ENCODE data around the gene NDUFB6.
"Not testable (repeated sequence)": the region's sequence is repeated elsewhere in the genome, so short reads cannot be mapped to it uniquely, and the experiment has no call there.

Gene NDUFB6

DNA sequence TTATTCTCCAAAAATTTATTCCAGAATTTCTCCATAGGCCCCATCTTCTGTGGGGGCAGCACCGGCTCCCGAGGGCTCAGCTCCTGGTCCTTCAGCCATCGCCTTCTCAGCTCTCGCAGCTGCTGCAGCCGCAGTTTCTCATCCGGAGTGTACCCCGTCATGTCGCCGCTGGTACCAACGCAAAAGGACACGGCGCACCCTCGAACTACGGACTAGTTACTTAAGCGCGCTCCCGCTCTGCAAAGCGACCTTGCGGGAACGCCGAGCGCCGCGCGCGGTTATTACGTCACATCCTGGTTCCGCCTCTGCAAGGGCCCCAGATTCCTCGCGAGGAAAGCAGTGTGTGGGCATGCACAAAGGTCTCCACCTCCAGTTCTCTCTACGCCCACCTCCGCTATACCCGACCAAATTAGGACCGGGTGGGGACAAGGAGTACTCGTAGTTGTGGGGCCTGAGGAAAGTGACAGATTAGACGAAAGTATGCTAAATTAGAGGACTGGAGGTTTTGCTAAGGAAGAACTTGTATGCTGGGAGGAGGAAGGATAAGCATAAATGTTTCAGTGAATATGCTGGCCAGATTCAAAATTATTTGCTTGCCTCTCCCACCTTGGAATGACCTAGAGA is at the start of gene NDUFB6:
NDUFB6 (minus strand) TSS at position 260 of the 624 bp plus-strand sequence; CDS start at position 161, 99 bp downstream.
- DNase-seq: peak; percentile 93

- no peak for DNase-seq
Measured at GRCh38 chr9:32618261-32618660, 45.3 kb upstream of the NDUFB6 start.

GRCh38 chr9:32606811-32607210 is 33.9 kb upstream of the NDUFB6 start:
- no peak for DNase-seq

DNA sequence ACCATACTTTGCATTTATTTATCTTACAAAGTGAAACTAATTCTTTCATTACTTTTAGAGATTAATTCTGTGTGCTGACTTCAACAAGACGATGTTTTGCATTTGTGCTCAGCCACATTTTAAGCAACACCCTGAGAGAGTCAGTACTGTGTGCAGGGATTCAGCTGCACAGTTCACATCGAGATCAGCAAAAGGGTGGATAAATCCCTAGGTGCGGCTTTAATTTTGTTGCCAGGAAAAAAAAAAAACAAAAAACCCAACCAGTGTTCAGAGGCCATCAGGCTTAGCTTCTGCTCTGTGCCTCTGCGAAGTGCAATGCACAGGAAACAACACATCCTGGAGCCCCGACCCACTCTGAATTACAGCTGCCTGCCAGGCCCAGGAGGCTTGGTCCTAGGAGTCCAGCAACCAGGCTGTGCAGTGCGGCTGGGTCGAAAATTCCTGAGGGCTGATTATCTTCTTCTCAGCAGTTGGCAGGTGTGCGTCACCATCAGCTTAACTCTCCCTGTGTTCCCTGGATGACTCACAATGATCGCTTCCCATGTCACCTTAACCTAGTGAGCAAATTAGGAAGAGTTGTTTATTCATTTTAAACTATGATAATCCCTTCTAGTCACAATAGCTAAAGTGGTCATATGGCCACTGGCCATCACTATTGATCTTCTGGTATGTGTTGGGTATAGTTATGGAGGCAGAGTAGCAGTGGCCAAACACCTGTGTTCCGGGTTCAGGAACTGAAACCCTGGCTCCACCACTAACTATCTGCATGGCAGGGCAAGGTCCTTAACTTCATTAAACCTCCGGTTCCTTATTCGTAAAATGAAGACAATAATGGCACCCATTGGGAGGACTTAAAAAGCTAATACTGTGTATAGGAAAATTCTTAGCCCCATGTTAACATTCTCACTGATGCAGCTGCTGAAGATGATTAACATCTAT is 31.2 kb upstream of the NDUFB6 start:
- DNase-seq: no peak

DNA sequence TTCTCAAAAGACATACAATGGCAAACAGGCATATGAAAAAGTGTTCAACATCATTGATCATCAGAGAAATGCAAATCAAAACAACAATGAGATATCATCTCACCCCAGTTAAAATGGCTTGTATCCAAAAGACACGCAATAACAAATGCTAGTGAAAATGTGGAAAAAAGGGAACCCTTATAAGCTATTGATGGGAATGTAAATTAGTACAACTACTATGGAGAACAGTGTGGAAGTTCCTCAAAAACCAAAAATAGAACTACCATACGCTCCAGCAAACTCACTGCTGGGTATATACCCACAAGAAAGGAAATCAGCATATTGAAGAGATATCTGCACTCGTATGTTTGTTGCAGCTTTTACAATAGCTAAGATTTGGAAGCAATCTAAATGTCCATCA is 26.1 kb upstream of the NDUFB6 start:
- DNase-seq: not testable (repeated sequence)

- no peak for DNase-seq
Measured at GRCh38 chr9:32596936-32597335, 24.0 kb upstream of the NDUFB6 start.

DNA sequence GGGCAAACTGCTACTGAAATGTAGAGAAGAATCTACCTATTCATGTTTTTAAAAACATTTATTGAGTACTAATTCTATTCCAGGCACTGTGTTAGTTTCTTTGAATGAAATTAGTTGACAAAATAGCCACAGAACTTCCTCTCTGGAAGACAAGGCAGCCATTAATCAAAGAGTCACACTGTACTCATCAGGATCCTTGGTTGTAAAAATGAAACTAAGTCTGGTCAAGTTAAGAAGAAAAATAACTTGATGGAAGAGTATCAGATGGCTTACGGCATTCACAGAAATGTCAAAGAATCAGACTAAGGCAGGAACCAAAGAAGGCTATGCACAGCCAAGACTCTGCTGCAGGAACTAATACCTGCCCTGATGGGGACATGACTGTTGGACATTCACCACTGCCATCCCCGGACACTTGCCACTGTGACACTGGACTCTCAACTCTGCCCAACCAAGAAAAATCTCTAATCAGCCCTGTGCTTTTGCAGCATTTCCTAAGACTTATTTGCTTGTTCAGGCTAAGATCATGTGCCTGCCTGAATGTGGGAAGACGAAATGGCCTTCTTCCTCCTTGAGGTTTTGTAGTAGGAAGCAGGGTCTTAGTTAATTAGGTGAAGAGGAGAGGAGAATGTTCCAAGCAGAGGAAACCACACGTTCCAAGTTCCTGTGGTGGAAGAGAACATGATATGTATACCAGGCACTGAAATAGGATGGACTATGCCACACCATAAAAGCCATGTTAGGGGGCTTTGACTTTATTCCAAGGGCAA is 23.3 kb upstream of the NDUFB6 start:
- DNase-seq: no peak

- DNase-seq: no peak
Measured at GRCh38 chr9:32590898-32591297, 17.9 kb upstream of the NDUFB6 start.

- DNase-seq: no peak
Measured at GRCh38 chr9:32590476-32590875, 17.5 kb upstream of the NDUFB6 start.

DNA sequence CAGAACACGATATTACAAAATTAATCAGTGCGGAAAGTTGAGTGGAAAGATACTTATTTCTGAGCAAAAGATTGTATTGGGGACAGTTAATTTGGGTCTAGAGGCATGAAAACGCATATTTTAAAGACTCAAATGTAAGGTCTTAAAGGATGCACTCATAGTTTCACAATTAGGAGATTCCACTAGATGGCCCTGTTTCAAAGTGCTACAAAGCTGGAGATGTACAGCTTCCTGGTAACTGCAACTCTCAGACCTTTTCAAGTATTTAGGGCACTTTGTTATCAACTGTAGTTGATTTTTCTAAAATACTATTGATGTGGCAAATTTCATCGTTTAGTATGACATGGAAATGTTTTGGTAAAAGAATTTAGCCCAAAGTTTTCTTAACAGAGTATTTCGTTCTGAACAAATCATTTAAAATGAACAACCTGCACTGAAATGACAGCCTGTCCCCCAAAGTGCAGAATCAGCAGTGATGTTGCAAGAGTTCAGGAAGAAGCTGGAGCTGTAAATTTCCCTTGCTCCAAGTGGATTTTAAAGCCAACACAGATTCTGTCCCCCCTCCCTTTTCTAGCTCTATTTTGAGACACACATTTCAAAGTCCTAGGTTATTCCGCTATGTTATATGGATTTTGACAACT is 16.2 kb upstream of the NDUFB6 start:
- peak; percentile 53 for DNase-seq

GRCh38 chr9:32587901-32588300 is 14.9 kb upstream of the NDUFB6 start:
- no peak for DNase-seq

GRCh38 chr9:32584784-32585183 is 11.8 kb upstream of the NDUFB6 start:
- peak; percentile 40 for DNase-seq

DNA sequence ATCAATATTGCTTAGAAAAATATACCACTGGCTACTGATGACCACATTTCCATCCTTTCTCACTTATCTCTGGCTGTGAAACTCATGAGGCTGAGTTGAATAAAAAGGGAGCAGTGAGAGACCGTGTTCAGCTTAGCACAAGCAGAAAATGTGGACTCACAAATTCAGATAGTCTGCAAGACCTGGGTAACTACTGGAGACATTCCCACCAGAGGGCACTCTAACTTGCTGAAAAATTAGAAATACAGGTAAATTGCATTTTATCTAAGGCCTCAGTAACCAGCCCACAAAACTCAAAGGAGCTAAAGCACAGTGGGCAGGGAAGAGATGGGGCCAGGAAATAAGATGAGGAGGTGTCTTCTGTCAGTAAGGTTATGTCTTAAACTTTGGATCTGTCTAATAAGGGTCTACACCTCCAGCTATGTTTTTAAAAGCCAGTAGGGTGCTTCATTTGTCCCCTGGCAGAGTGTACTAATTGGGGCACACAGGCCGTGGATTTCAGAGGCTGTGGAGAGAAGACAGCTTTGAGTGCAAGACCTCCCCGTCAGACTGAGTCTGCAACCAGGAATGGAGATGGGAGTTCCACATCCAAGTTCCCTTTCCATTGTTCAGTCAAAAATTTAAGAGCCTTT is 8.7 kb upstream of the NDUFB6 start:
- DNase-seq: peak; percentile 63

DNA sequence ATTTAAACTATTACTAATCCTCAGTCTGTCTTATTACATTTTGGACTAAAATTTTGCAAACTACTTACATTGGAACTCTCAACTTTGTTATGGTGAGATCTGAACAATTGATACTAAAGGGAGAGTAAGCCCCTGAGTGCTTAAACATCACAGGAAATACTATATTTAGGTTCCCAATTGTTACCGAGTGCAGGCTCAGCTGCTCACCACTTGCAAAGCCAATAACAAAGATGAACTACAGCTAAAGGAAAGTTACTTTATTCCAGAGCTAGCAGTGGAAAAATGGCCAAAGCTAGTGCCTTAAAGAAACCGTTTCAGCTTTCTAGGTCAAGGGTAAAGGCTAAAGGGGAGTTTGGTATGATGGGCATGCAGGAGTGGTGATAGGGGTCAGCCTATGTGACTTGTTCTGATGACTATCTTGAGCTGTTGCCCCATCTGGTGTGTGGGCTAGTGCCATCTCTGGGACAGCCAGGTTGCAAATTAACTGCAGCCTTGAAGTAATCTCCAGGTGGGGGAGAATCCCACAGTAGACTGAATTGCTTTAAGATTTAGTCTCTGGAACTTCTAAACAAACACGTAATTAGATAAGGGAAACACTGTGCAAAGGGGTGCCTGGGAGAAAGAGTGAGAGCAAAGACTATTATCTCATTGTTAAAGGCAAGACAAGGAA is 7.8 kb upstream of the NDUFB6 start:
- DNase-seq: no peak

DNA sequence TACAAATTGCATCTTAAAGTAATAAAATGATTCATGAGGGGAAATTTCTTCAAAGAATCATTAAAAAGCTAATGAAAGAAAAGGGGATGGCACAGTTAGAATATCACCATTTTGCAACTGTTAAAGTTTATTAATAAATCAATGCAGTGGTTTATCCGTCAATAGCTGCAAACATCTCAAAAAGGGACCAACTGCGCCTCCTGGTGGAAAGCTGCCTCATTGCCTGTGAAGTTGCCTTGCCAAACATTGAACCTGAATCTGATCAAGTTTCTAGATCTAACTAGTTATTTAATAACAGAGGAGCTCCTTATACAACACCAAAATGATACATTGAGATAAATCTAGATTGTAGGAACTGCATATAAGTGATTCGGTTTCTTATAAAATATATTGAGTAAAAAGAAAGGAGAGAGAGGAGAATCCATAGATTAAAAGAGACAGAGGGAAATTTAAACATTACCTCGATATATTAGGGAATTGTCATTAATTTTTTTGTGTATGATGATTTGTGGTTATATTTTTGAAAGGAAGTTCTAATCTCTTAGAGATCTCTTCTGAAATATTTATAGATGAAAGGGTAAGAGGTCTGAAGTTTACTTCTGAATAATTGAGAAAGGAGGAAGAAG is 6.9 kb upstream of the NDUFB6 start:
- peak; percentile 54 for DNase-seq

GRCh38 chr9:32578976-32579375 is 6.0 kb upstream of the NDUFB6 start:
- no peak for DNase-seq

- DNase-seq: no peak
Measured at GRCh38 chr9:32577316-32577715, 4.4 kb upstream of the NDUFB6 start.

DNA sequence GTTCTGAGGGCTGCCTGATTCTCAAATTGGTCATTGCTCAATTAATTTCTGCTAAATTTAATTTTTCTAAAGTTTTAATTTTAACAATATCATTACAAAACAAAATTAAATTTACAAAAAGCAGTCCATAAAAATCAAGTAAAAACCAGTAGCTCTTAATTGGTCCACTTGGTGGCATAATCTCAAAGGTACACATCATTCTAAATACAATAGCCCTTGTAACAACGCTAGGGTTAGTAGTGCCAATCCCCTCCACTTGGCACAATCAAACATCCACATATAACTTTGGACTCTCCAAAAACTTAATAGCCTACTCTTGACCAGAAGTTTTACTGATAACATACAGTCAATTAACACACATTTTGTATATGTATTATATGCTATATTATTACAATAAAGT is 1.9 kb upstream of the NDUFB6 start:
- no peak for DNase-seq

- DNase-seq: no peak
Measured at GRCh38 chr9:32573821-32574220, 862 bp upstream of the NDUFB6 start.

- peak; percentile 67 for DNase-seq
Measured at GRCh38 chr9:32571969-32572899, 725 bp downstream of the NDUFB6 start.
